ENCODE measurements around the gene STX3.
A peak's percentile ranks its signal among the peaks of the same experiment; 100 is the strongest.

The STX3 gene

DNA sequence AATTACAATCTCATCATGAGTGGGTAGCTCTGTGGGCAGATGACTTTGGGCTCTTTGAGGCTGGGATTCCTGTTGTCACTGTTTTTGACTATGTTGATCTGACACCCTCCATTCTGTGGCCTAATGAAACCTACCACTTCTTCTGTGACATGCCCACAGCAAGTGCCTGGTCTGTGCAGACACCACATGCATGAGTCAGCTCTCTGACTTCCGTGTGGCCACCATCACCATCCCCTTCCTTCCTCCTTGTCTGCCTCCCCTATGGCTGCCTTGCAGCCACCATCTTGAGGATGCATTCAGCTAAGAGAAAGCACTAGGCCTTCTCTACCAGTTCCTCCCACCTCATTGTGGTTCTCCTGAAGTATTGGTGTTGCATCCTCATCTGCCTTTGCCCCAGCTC lies 26.3 kb upstream of the STX3 start:
- Histone ChIP-seq H2BK5ac (ENCODE audit: low read length) (no peak overlapping the region), H3K4ac (ENCODE audit: low read depth, low read length) (no peak overlapping the region), H3K27me3 (ENCODE audit: insufficient read depth, low read length, poor library complexity) (no peaks in the 10 kb centered on the region), H3K9ac (ENCODE audit: low read length) (no peak overlapping the region), H3K36me3 (ENCODE audit: control insufficient read depth, insufficient read depth, low read length) (no peaks in the 10 kb centered on the region), H3K18ac (ENCODE audit: low read length) (no peak overlapping the region), H4K8ac (ENCODE audit: low read depth, low read length) (no peak overlapping the region), H2AK5ac (ENCODE audit: low read length) (no peak overlapping the region), H3K56ac (ENCODE audit: low read length) (no peak overlapping the region), H3K79me2 (ENCODE audit: control insufficient read depth, insufficient read depth, low read length) (no peaks in the 10 kb centered on the region), H2BK15ac (replicated peaks; ENCODE audit: low read depth) (no peak overlapping the region), H3K4me3 (ENCODE audit: low read length) (no peak overlapping the region), H3K27ac (ENCODE audit: low read depth, low read length) (no peak overlapping the region), H2BK120ac (ENCODE audit: low read depth, low read length) (no peak overlapping the region), H4K5ac (ENCODE audit: low read length) (no peak overlapping the region), H3K4me2 (ENCODE audit: low read length) (no peak overlapping the region), H3K23ac (ENCODE audit: low read length) (no peak overlapping the region), H3K79me1 (ENCODE audit: low read length) (no peaks in the 10 kb centered on the region), H3K4me1 (ENCODE audit: control insufficient read depth, low read depth, low read length) (no peaks in the 10 kb centered on the region)
- no CpG with 5 or more reads among the region's 1 CpG for WGBS (ENCODE audit: extremely low coverage, insufficient coverage, low lambda C conversion rate)
- DNase-seq = no peak

DNA sequence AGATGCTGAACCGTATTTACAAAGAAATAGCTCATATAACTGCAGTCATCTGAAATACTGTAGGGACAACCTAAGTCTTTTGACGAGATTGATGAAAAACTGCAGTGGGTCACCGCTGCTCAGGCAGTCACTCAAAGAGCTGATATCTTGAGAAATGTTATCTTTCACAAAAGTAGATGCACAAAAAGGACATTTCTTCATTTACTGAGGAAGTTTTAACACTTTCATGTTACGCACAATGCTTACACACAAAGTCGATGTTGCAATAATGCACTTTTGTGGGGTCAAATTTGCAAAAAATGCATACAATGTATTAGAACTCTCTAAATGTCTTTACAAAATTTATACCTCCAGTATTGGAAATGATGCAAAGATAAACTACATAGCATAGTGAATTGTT lies 25.3 kb upstream of the STX3 start:
- no peak overlapping the region for H3K23ac ChIP-seq (ENCODE audit: low read length)
- H3K79me1 ChIP-seq (ENCODE audit: low read length) = no peaks in the 10 kb centered on the region
- H2BK120ac ChIP-seq (ENCODE audit: low read depth, low read length) = no peak overlapping the region
- no peak overlapping the region for H2BK15ac ChIP-seq (replicated peaks; ENCODE audit: low read depth)
- H3K27me3 ChIP-seq (ENCODE audit: insufficient read depth, low read length, poor library complexity) = no peaks in the 10 kb centered on the region
- no CpG with 5 or more reads among the region's 5 CpGs for WGBS (ENCODE audit: extremely low coverage, insufficient coverage, low lambda C conversion rate)
- H3K4me2 ChIP-seq (ENCODE audit: low read length) = no peak overlapping the region
- no peak overlapping the region for H3K4ac ChIP-seq (ENCODE audit: low read depth, low read length)
- no peak overlapping the region for H3K27ac ChIP-seq (ENCODE audit: low read depth, low read length)
- DNase-seq = no peak
- no peak overlapping the region for H3K18ac ChIP-seq (ENCODE audit: low read length)
- H3K9ac ChIP-seq (ENCODE audit: low read length) = no peak overlapping the region
- no peak overlapping the region for H3K4me3 ChIP-seq (ENCODE audit: low read length)
- H3K56ac ChIP-seq (ENCODE audit: low read length) = no peak overlapping the region
- no peak overlapping the region for H4K8ac ChIP-seq (ENCODE audit: low read depth, low read length)
- H3K36me3 ChIP-seq (ENCODE audit: control insufficient read depth, insufficient read depth, low read length) = no peaks in the 10 kb centered on the region
- H2BK5ac ChIP-seq (ENCODE audit: low read length) = no peak overlapping the region
- H3K79me2 ChIP-seq (ENCODE audit: control insufficient read depth, insufficient read depth, low read length) = no peaks in the 10 kb centered on the region
- H2AK5ac ChIP-seq (ENCODE audit: low read length) = no peak overlapping the region
- no peaks in the 10 kb centered on the region for H3K4me1 ChIP-seq (ENCODE audit: control insufficient read depth, low read depth, low read length)
- H4K5ac ChIP-seq (ENCODE audit: low read length) = no peak overlapping the region

DNA sequence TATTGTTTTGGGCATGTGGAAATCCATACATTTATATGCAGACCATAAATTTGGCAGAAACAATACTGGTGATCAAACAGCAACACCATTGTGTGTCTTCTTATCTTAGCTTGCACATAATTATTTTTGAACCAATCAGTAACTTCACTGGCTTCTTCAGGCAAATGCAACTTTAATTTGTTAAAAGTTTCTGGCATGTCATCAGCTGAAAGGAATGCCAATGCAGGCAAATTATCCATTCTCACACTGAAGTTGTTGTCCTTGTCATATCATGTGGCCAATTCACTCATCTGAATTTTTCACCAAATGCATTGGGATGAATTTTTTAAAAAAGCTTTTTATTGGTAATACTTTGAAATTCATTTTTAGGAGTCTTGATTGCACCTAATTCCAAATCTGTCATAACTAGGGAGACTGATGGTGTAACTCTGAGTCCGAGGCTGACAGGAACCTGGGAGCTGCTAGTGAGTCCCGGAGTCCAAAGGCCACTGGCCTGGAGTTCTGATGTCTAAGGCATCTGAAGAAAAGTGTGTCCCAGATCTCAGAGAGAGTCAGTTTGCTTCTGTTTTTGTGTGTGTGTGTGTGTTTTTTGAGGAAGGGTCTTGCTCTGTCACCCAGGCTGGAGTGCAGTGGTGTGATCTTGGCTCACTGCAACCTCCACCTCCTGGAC lies 24.1 kb upstream of the STX3 start:
- WGBS (ENCODE audit: extremely low coverage, insufficient coverage, low lambda C conversion rate) = no CpG with 5 or more reads among the region's 2 CpGs
- Histone ChIP-seq H2BK120ac (ENCODE audit: low read depth, low read length) (no peak overlapping the region), H3K27ac (ENCODE audit: low read depth, low read length) (no peak overlapping the region), H3K4ac (ENCODE audit: low read depth, low read length) (no peak overlapping the region), H3K18ac (ENCODE audit: low read length) (no peak overlapping the region), H4K8ac (ENCODE audit: low read depth, low read length) (no peak overlapping the region), H3K4me3 (ENCODE audit: low read length) (no peak overlapping the region), H3K9ac (ENCODE audit: low read length) (no peak overlapping the region), H3K4me2 (ENCODE audit: low read length) (no peak overlapping the region), H3K56ac (ENCODE audit: low read length) (no peak overlapping the region), H3K36me3 (ENCODE audit: control insufficient read depth, insufficient read depth, low read length) (no peaks in the 10 kb centered on the region), H2AK5ac (ENCODE audit: low read length) (no peak overlapping the region), H2BK15ac (replicated peaks; ENCODE audit: low read depth) (no peak overlapping the region), H3K79me1 (ENCODE audit: low read length) (no peaks in the 10 kb centered on the region), H3K27me3 (ENCODE audit: insufficient read depth, low read length, poor library complexity) (no peaks in the 10 kb centered on the region), H4K5ac (ENCODE audit: low read length) (no peak overlapping the region), H3K79me2 (ENCODE audit: control insufficient read depth, insufficient read depth, low read length) (no peaks in the 10 kb centered on the region), H3K23ac (ENCODE audit: low read length) (no peak overlapping the region), H3K4me1 (ENCODE audit: control insufficient read depth, low read depth, low read length) (no peaks in the 10 kb centered on the region), H2BK5ac (ENCODE audit: low read length) (no peak overlapping the region)
- DNase-seq = peak; percentile 45

DNA sequence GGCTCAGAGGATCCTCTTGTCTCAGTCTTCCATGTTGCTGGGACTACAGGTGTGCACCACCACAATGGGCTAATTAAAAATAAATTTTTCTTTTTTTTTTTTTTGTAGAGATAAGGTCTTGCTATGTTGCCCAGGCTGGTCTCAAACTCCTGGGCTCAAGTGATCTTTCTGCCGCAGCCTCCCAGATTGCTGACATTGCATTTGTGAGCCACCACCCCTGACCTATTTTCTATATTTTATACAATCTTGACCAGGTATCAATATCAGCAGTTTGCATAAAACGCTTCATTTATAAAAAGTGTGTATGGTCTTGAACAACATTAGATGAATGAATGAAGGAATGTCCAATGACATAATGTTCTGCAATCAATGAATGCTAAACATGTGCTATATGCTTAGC lies 9.1 kb upstream of the STX3 start:
- Histone ChIP-seq H3K4me1 (ENCODE audit: control insufficient read depth, low read depth, low read length) (no peaks in the 10 kb centered on the region), H2AK5ac (ENCODE audit: low read length) (no peak overlapping the region), H2BK15ac (replicated peaks; ENCODE audit: low read depth) (no peak overlapping the region), H3K4me2 (ENCODE audit: low read length) (no peak overlapping the region), H2BK5ac (ENCODE audit: low read length) (no peak overlapping the region), H3K18ac (ENCODE audit: low read length) (no peak overlapping the region), H3K9ac (ENCODE audit: low read length) (no peak overlapping the region), H4K8ac (ENCODE audit: low read depth, low read length) (no peak overlapping the region), H3K36me3 (ENCODE audit: control insufficient read depth, insufficient read depth, low read length) (no peaks in the 10 kb centered on the region), H3K4me3 (ENCODE audit: low read length) (no peak overlapping the region), H2BK120ac (ENCODE audit: low read depth, low read length) (no peak overlapping the region), H3K79me2 (ENCODE audit: control insufficient read depth, insufficient read depth, low read length) (no peaks in the 10 kb centered on the region), H3K56ac (ENCODE audit: low read length) (no peak overlapping the region), H3K27me3 (ENCODE audit: insufficient read depth, low read length, poor library complexity) (no peaks in the 10 kb centered on the region), H3K27ac (ENCODE audit: low read depth, low read length) (no peak overlapping the region), H3K79me1 (ENCODE audit: low read length) (no peaks in the 10 kb centered on the region), H4K5ac (ENCODE audit: low read length) (no peak overlapping the region), H3K4ac (ENCODE audit: low read depth, low read length) (no peak overlapping the region), H3K23ac (ENCODE audit: low read length) (no peak overlapping the region)
- no CpG with 5 or more reads among the region's 2 CpGs for WGBS (ENCODE audit: extremely low coverage, insufficient coverage, low lambda C conversion rate)
- no peak for DNase-seq

DNA sequence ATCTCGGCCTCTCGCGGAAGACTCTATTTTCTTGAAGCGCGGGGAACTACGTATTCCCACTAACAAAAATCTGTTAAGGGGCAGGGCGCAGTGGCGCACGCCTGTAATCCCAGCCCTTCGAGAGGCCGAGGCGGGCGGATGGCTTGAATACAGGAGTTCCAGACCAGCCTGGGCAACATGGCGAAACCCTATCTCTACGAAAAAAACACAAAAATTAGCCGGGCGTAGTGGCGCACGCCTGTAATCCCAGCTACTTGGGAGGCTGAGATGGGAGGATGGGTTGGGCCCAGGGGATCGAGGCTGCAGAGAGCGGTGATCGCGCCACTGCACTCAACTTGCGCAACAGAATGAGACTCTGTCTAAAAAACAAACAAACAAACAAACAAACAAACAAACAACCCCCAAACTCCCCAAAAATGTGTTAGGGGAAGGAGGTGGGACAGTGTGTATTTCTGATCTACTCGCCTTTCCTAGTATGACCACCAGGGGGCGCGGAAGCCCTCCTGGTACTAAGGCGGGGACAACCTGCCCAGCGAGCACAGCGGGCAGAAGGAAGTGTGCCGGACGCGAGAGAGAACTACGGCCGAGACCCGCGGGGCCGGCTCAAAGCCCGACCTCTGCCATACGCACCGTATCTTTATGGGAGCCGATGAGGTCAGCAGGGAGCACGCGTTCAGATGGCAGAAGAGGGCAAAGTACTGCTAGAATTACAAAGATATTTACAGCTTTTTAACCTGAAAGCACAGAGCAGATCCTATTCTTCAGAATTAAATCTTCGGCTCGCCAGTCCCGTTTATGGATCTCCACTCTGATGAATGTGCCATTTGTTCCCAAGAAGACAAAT lies 1.3 kb upstream of the STX3 start:
- Histone ChIP-seq H2AK5ac (ENCODE audit: low read length) (no peak overlapping the region), H3K27ac (ENCODE audit: low read depth, low read length) (no peak overlapping the region), H3K4ac (ENCODE audit: low read depth, low read length) (no peak overlapping the region), H4K5ac (ENCODE audit: low read length) (no peak overlapping the region), H3K18ac (ENCODE audit: low read length) (no peak overlapping the region), H3K79me1 (ENCODE audit: low read length) (peaks cover 21% of the 10 kb centered on the region), H3K27me3 (ENCODE audit: insufficient read depth, low read length, poor library complexity) (no peaks in the 10 kb centered on the region), H3K79me2 (ENCODE audit: control insufficient read depth, insufficient read depth, low read length) (peaks cover 28% of the 10 kb centered on the region), H2BK5ac (ENCODE audit: low read length) (no peak overlapping the region), H2BK120ac (ENCODE audit: low read depth, low read length) (no peak overlapping the region), H4K8ac (ENCODE audit: low read depth, low read length) (no peak overlapping the region), H2BK15ac (replicated peaks; ENCODE audit: low read depth) (no peak overlapping the region), H3K23ac (ENCODE audit: low read length) (no peak overlapping the region), H3K36me3 (ENCODE audit: control insufficient read depth, insufficient read depth, low read length) (no peaks in the 10 kb centered on the region), H3K4me1 (ENCODE audit: control insufficient read depth, low read depth, low read length) (peaks cover 5% of the 10 kb centered on the region), H3K4me2 (ENCODE audit: low read length) (peak overlapping the region; percentile 96), H3K56ac (ENCODE audit: low read length) (peak overlapping the region; percentile 81), H3K9ac (ENCODE audit: low read length) (peak overlapping the region; percentile 76), H3K4me3 (ENCODE audit: low read length) (peak overlapping the region; percentile 61)
- peak; percentile 82 for DNase-seq
- no CpG with 5 or more reads among the region's 47 CpGs for WGBS (ENCODE audit: extremely low coverage, insufficient coverage, low lambda C conversion rate)

Data from mesendoderm (in vitro differentiated cells).